Lower leg skin (tissue), 3 donors: ENCODE measurements around the gene ZNF74.
"Not testable (repeated sequence)": the region's sequence is repeated elsewhere in the genome, so short reads cannot be mapped to it uniquely, and the experiment has no call there.

Experiments
- CTCF ChIP-seq, 3 donors: fragments of 450-650 bp; IDR thresholded peaks; one replicate each; pipeline ENCODE4 v1.5.1; 2016; ENCODE audit warnings: antibody characterized with exemption in 3 of 3, mild to moderate bottlenecking in 3 of 3, moderate library complexity in 2 of 3
- POLR2A ChIP-seq, 2 donors: fragments of 450-650 bp; IDR thresholded peaks; one replicate each; pipeline ENCODE4 v1.6.1; 2016 to 2017; ENCODE audit warnings: antibody characterized with exemption in 2 of 2, mild to moderate bottlenecking in 1 of 2, moderate library complexity in 1 of 2

- TF ChIP-seq CTCF, POLR2A (IDR thresholded peaks at IDR 0.05): not testable (repeated sequence)
Measured at GRCh38 chr22:20378684-20379083, 15.3 kb upstream of the ZNF74 start.
